ENCODE data around the gene NDUFB8. TPM values are rescaled to one million over a fixed set of nuclear protein-coding genes. Genes with fewer than 3 reads are reported as not detected.
A peak's percentile ranks its signal among the peaks of the same experiment; 100 is the strongest.

The NDUFB8 gene
- total and polyA plus RNA-seq, 2 of the 4 experiments (the other 2 are of a cell fraction) = 99.1 to 265 TPM

GRCh38 chr10:100575585-100576281, 46.1 kb upstream of the NDUFB8 start:
- H3K23ac ChIP-seq (ENCODE audit: low read depth, low read length) = no peak overlapping the region
- H4K20me1 ChIP-seq (ENCODE audit: insufficient read depth, low read length) = no peaks in the 10 kb centered on the region
- peak overlapping the region; percentile 43 for H2AFZ ChIP-seq (replicated peaks; ENCODE audit: low read length, poor library complexity)
- H3K4me1 ChIP-seq (ENCODE audit: control insufficient read depth, insufficient read depth, low read length) = no peaks in the 10 kb centered on the region
- H3K14ac ChIP-seq (replicated peaks; ENCODE audit: low read depth, low read length) = no peak overlapping the region
- H2BK20ac ChIP-seq (ENCODE audit: low read depth, low read length) = no peak overlapping the region
- no peak overlapping the region for H4K8ac ChIP-seq (ENCODE audit: low read depth in 2 of 2, low read length in 2 of 2)
- ChIA-PET CTCF (no interaction called here), POLR2A (ENCODE audit: unreplicated experiment) (no interaction called here)
- peaks cover 45% of the 10 kb centered on the region for H3K27me3 ChIP-seq (ENCODE audit: control insufficient read depth, insufficient read depth, low read length)
- H2BK15ac ChIP-seq (ENCODE audit: low read depth, low read length) = no peak overlapping the region
- WGBS, 2 experiments (ENCODE audit: extremely low coverage in 2 of 2, insufficient read length in 1 of 2) = 0% methylated on average over 1 of the region's 8 CpGs; no CpG with 5 or more reads in 1 of the 2 experiments
- H3K9ac ChIP-seq (ENCODE audit: low read depth, low read length) = no peak overlapping the region
- no peak overlapping the region for H2AK5ac ChIP-seq (ENCODE audit: low read depth, low read length)
- no peak overlapping the region for H2BK5ac ChIP-seq (ENCODE audit: low read depth, low read length, poor library complexity, severe bottlenecking)
- no peaks in the 10 kb centered on the region for H3K9me3 ChIP-seq (ENCODE audit: control insufficient read depth, insufficient read depth, low read length)
- H3K9me1 ChIP-seq (ENCODE audit: insufficient read depth, low read length) = no peaks in the 10 kb centered on the region
- intact Hi-C loops (cut with micrococcal nuclease) = no loop called here
- in situ Hi-C loops (cut with MboI; ENCODE audit: low sequenced_read_pairs) = no loop called here
- dilution Hi-C loops (cut with HindIII; ENCODE audit: low sequenced_read_pairs, unreplicated experiment) = no loop called here
- ATAC-seq (ENCODE audit: low read depth) (no peak), DNase-seq (no peak)
- H3K4ac ChIP-seq (ENCODE audit: low read depth, low read length) = no peak overlapping the region
- H3K56ac ChIP-seq (ENCODE audit: extremely low read depth, insufficient read depth, low read length) = no peak overlapping the region
- H3K4me3 ChIP-seq (ENCODE audit: insufficient read depth, low read depth, low read length) = no peak overlapping the region
- H3K4me2 ChIP-seq (ENCODE audit: low read depth, low read length) = no peak overlapping the region
- no peaks in the 10 kb centered on the region for H3K36me3 ChIP-seq (ENCODE audit: control insufficient read depth, insufficient read depth, low read length)
- no peak overlapping the region for H2AK9ac ChIP-seq (replicated peaks; ENCODE audit: low read depth, low read length, poor library complexity)
- no peak overlapping the region for H4K91ac ChIP-seq (ENCODE audit: insufficient read depth, low read depth, low read length)
- no peaks in the 10 kb centered on the region for H3K79me1 ChIP-seq (ENCODE audit: low read depth in 1 of 2, low read length in 2 of 2)
- H4K5ac ChIP-seq (ENCODE audit: low read depth, low read length) = no peak overlapping the region
- H2BK120ac ChIP-seq (ENCODE audit: low read depth, low read length) = no peak overlapping the region
- no peak overlapping the region for H3K18ac ChIP-seq (ENCODE audit: low read depth, low read length)
- TF ChIP-seq CHD1 (IDR thresholded peaks at IDR 0.05; ENCODE audit: low read depth, low read length) (no peak), POLR2A (IDR thresholded peaks at IDR 0.05; ENCODE audit: low read depth, low read length) (no peak), SMC3 (IDR thresholded peaks at IDR 0.05; ENCODE audit: low read depth, low read length) (no peak), MAZ (IDR thresholded peaks at IDR 0.05; ENCODE audit: borderline replicate concordance, low read depth, low read length) (no peak), FOS (IDR thresholded peaks at IDR 0.05; ENCODE audit: low read depth, low read length) (no peak), BHLHE40 (IDR thresholded peaks at IDR 0.05; ENCODE audit: low read depth, low read length) (no peak), MAFK (IDR thresholded peaks at IDR 0.05; ENCODE audit: low read depth, low read length) (no peak), RFX5 (IDR thresholded peaks at IDR 0.05; ENCODE audit: low read depth, low read length) (no peak), RAD21 (IDR thresholded peaks at IDR 0.05; ENCODE audit: low read length) (no peak), RCOR1 (IDR thresholded peaks at IDR 0.05; ENCODE audit: insufficient replicate concordance, low read length) (no peak), NFE2L2 (IDR thresholded peaks at IDR 0.05; ENCODE audit: low read depth, low read length) (no peak)
- TF ChIP-seq, protein P1, sequence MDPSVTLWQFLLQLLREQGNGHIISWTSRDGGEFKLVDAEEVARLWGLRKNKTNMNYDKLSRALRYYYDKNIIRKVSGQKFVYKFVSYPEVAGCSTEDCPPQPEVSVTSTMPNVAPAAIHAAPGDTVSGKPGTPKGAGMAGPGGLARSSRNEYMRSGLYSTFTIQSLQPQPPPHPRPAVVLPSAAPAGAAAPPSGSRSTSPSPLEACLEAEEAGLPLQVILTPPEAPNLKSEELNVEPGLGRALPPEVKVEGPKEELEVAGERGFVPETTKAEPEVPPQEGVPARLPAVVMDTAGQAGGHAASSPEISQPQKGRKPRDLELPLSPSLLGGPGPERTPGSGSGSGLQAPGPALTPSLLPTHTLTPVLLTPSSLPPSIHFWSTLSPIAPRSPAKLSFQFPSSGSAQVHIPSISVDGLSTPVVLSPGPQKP (IDR thresholded peaks at IDR 0.05; ENCODE audit: borderline replicate concordance, low read depth, low read length) = no peak
- TF ChIP-seq, protein P2, sequence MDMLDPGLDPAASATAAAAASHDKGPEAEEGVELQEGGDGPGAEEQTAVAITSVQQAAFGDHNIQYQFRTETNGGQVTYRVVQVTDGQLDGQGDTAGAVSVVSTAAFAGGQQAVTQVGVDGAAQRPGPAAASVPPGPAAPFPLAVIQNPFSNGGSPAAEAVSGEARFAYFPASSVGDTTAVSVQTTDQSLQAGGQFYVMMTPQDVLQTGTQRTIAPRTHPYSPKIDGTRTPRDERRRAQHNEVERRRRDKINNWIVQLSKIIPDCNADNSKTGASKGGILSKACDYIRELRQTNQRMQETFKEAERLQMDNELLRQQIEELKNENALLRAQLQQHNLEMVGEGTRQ (IDR thresholded peaks at IDR 0.05; ENCODE audit: low read depth, low read length) = no peak
- TF ChIP-seq, protein P3, sequence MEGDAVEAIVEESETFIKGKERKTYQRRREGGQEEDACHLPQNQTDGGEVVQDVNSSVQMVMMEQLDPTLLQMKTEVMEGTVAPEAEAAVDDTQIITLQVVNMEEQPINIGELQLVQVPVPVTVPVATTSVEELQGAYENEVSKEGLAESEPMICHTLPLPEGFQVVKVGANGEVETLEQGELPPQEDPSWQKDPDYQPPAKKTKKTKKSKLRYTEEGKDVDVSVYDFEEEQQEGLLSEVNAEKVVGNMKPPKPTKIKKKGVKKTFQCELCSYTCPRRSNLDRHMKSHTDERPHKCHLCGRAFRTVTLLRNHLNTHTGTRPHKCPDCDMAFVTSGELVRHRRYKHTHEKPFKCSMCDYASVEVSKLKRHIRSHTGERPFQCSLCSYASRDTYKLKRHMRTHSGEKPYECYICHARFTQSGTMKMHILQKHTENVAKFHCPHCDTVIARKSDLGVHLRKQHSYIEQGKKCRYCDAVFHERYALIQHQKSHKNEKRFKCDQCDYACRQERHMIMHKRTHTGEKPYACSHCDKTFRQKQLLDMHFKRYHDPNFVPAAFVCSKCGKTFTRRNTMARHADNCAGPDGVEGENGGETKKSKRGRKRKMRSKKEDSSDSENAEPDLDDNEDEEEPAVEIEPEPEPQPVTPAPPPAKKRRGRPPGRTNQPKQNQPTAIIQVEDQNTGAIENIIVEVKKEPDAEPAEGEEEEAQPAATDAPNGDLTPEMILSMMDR (conservative IDR thresholded peaks at IDR 0.05; ENCODE audit: low read depth, low read length) = no peak
- no peak overlapping the region for H3K27ac ChIP-seq (ENCODE audit: insufficient read depth, low read length)
- BruUV-seq (replicated peaks) = no TSS peak

All from IMR-90 (cell line).